Stimulated activated CD4-positive, alpha-beta T cell treated with anti-CD3 and anti-CD28 coated beads, TNF-alpha, amount 100 ng/mL, for 4 hours (primary cell): ENCODE results near the gene SLC25A47.
"Not testable (repeated sequence)": the region's sequence is repeated elsewhere in the genome, so short reads cannot be mapped to it uniquely, and the experiment has no call there.

Experiments
- DNase-seq, 3 experiments: peaks; one replicate each; pipeline ENCODE4 v3.0.0-alpha.2; 2020; ENCODE audit warnings: low read depth in 3 of 3

Gene SLC25A47

GRCh38 chr14:100323121-100323941 lies at the start of gene SLC25A47:
SLC25A47 (plus strand) TSS chr14:100323339; CDS start chr14:100323415, 76 bp downstream.
- no peak for DNase-seq

- no peak for DNase-seq
Observed at GRCh38 chr14:100274250-100274649, 48.9 kb upstream of the SLC25A47 start.

GRCh38 chr14:100275214-100275613 lies 47.9 kb upstream of the SLC25A47 start:
- DNase-seq = no peak

- DNase-seq = no peak
Observed at GRCh38 chr14:100278702-100279101, 44.4 kb upstream of the SLC25A47 start.

- no peak for DNase-seq
Observed at GRCh38 chr14:100279133-100279532, 44.0 kb upstream of the SLC25A47 start.

- no peak for DNase-seq
Observed at GRCh38 chr14:100279563-100279962, 43.6 kb upstream of the SLC25A47 start.

GRCh38 chr14:100281286-100282082 lies 41.7 kb upstream of the SLC25A47 start:
- no peak for DNase-seq

- no peak for DNase-seq
Observed at GRCh38 chr14:100282083-100282350, 41.1 kb upstream of the SLC25A47 start.

- no peak for DNase-seq
Observed at GRCh38 chr14:100282766-100283419, 40.2 kb upstream of the SLC25A47 start.

GRCh38 chr14:100283436-100283835 lies 39.7 kb upstream of the SLC25A47 start:
- not testable (repeated sequence) for DNase-seq

- DNase-seq = no peak
Observed at GRCh38 chr14:100283984-100284881, 38.9 kb upstream of the SLC25A47 start.

GRCh38 chr14:100285021-100285912 lies 37.9 kb upstream of the SLC25A47 start:
- DNase-seq = peak; percentile 62 to 65 (median 64)

- DNase-seq = no peak
Observed at GRCh38 chr14:100285913-100286400, 37.2 kb upstream of the SLC25A47 start.

- no peak for DNase-seq
Observed at GRCh38 chr14:100286484-100287191, 36.5 kb upstream of the SLC25A47 start.

GRCh38 chr14:100287202-100287997 lies 35.7 kb upstream of the SLC25A47 start:
- no peak for DNase-seq

- DNase-seq = not testable (repeated sequence)
Observed at GRCh38 chr14:100287998-100288295, 35.2 kb upstream of the SLC25A47 start.

GRCh38 chr14:100288382-100289185 lies 34.6 kb upstream of the SLC25A47 start:
- no peak for DNase-seq
